GM21447 (cell line): ENCODE data around the gene LLGL1.

Experiments
- ATAC-seq: cut with Tn5 transposase; IDR thresholded peaks from one replicate; pipeline ENCODE4 v1.9.1; 2021; ENCODE audit not compliant: unreplicated experiment

Gene LLGL1

DNA sequence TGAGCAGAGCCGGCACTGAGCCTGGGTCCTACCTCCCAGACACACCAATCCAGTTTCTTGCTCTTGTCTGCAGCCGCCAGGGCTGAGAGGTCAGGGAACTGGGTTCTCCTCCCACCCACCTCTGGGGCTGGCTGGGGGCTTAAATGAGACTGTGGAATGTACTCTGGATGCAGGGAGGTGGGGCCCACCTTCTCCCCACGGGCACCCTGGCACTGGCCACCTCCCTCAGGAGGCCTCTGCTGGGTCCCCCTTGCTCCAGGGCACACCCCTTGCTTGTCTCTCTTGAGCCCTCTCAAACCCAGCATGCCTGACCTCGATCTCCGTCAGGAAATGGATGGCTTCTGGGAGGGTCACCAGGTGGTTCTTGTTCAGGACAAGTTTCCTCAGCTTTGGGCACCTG lies 26.7 kb downstream of the LLGL1 start:
- no peak for ATAC-seq

DNA sequence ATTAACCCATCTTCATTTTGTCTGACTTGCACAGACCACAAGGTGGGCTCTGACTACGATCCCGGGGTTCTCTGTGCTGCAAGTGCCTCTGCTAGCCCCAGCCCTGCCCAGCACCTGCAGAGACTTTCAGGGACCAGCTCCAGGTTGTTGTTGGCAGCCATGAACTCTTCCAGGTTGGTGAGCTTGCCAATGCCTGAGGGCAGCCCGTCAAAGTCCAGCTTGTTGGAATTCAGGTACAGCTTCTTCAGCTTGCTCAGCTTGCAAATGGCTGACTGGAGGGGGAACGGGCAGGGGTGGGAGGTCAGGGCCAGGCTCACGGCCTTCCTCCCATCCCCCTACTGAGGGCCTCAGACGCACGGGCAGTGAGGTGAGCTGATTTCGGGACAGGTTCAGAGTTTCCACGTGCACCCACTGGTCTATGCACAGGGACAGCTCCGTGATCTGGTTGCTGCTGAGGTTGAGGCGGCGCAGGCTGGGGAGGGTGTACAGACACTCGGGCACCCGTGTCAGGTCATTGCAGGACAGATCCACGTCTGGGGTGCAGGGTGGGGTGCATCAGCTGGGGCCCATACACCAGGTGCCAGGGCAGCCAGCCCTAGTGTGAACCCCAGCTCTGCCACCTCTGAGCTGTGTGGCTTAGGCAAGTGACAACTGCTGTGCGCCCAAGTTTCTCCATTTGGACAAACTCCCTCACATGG lies 27.9 kb downstream of the LLGL1 start:
- no peak for ATAC-seq

GRCh38 chr17:18253947-18254821 lies 28.7 kb downstream of the LLGL1 start:
- ATAC-seq: no peak

DNA sequence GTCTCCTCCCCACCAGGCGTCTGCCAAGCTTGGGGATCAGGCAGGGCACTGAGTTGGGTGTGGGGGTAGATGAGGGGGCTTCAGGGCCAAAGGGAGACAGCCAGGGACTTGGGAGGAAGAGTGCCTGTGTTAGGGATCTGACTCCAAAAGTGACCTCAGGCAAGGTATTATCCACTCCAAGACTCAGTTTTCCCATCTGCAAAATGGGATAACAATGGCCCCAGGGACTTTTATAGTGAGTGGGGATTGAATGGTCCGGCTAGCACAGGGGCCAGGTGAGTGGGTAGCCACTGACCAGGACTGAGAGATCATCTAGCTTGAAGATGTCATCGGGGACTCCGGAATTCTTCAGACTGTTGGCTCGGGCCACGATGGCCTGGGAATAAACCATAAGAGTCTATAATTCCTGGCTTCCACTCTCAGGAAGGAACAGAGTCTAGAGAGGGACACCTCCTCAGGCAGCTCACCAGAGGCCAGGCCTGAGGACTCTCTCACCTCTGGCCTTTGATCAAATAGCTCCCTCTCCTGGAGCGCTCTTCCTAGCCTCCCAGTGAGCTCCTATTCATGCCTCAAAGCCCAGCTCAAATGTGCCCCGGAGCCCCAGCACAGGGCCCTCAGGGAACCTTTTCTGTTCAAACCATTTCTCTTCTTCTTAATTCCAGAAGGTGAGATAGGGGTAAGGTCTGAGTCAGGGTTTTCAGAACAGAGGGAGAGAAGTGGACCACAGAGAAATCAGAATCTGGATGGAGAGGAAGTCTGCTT lies 29.6 kb downstream of the LLGL1 start:
- ATAC-seq: no peak

- no peak for ATAC-seq
These were observed 30.9 kb downstream of the LLGL1 start for GRCh38 chr17:18256351-18256750.

DNA sequence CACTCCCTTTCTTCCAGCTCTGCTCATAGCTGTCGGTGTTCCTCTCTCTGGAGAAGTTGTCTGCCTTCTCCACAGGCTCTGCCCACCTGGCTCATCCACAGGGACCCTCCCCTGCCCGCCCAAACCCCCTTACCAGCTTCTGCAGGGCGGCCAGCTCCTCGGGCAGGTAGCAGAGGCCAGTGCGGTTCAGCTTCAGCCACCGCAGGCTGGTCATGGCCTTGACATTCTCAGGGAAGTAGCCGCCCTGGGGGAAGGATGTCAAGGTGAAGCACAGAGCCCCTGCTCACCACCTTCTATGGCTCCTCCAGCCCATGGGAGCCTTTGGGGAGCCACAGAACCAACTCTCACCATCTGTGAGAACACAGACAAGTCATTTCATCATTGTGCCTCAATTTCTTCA lies 31.3 kb downstream of the LLGL1 start:
- no peak for ATAC-seq

- no peak for ATAC-seq
These were observed 32.0 kb downstream of the LLGL1 start for GRCh38 chr17:18257268-18257981.

DNA sequence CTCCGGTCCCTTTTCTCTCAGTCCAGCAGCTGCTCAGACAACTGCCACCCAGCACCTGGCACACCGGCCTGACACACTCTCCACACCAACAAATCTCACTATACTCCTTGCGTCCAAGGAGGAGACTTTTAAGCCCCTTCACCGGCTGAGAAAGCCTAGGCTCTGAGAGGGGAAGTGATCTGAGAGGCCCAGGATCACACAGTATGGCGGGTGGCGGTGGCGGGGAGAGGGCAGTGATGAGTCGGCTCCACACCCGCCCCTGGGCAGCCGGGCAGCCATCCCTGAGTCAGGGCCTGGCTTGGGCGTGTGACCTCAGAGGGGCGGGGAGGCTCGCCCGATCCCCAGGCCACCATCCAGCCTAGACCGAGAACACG lies 32.5 kb downstream of the LLGL1 start:
- no peak for ATAC-seq

DNA sequence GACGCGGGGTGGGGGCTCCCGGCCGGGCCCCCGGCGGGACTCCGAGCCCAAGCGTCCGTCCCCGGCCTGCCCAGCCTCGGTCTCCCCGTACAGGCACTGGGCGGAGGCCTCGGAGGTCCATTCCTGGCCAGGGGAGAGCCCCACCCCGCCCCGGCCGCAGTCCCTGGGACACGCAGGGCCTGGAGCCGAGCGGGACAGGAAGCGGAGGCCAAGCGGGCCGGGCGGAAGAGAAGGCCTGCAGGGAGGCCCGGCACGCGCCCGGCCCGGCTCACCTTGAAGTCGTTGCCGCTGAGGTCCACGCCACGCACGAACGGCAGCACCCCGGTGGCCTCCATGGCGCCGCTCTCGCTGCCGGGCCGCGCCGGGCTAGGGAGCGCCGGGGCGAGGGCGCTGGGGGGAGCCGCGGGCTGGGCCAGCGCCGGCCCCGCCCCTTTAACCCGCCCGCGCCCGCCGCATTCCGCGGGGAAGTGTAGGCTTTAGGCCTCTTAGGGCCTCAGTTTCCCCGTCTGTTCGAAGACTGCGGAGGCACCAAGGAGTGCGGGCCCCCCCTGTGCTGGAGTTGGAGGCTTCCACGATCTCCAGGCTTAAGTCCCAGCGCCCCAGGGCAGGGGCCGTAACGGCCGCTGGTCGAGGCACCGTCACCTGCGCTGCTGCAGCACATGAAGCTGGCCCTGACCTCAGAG lies 33.1 kb downstream of the LLGL1 start, which contains the start of gene FLII:
TSS of gene FLII (minus strand) at position 383 of the 683 bp plus-strand sequence. CDS start at position 335, 48 bp downstream.
- ATAC-seq: no peak

GRCh38 chr17:18259621-18260331 lies 34.3 kb downstream of the LLGL1 start:
- peak; percentile 4 for ATAC-seq

DNA sequence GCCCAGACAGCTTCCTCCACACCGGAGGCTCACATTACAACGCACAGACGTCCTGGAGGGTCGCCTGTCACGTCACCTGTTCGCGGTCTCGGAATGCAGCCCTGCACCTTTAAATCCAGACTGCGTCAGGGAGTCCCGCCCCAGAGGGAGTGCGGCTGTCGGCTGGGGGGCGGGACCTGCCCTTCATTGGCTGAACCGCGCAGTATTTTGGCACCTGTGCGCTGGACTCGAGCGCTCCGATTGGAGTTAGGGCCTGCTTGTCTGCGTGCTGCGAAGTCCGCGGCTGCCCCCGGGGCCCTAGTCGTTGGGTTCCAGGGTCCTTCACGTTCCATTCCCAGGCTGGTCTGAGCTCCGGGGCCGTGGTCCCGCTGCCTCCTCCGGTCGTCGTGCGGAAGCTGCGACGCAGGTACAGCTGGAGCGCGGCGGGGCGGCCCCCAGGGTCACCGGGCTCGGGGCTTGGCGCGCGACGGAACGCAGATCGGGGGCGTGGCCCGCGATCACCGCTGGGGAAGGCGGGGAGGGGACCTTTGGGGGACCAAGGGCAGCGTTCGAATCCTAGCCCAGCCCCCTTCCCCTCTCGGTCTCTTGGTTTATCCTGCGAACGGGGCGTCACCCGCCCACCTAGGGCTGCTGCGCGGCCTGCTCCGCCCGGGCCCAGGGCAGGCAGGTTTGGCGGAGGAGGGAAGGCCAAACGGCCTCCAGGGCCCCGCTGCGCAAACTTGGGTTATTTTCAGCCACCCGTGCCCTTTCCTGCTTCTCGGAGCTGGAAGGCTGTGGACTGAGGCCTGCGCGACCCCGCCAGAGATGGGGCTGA lies 35.1 kb downstream of the LLGL1 start, which contains the start of gene MIEF2:
TSS of gene MIEF2 (plus strand) at position 331 of the 814 bp plus-strand sequence. CDS start 2,059 bp downstream, outside the sequence.
- ATAC-seq: peak; percentile 76

DNA sequence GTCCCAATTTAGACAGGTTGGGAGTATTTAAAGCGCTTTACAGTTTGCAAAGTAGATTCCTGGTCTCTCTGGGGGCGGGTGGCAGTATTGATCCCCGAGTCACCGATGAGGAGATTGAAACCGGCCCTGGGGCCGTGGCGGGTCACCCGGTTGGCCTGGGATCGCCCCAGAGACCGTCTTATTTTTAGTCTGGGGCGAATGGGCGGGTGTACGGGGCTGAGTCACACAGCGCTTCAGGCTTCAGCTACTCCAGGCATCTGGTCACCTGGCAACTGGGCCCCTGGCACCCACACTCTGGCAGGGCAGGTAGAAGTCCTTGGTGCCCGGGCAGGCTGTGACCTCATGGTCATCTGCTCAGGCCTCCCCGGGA lies 35.7 kb downstream of the LLGL1 start:
- ATAC-seq: peak; percentile 9

GRCh38 chr17:18261659-18262058 lies 36.2 kb downstream of the LLGL1 start:
- no peak for ATAC-seq

DNA sequence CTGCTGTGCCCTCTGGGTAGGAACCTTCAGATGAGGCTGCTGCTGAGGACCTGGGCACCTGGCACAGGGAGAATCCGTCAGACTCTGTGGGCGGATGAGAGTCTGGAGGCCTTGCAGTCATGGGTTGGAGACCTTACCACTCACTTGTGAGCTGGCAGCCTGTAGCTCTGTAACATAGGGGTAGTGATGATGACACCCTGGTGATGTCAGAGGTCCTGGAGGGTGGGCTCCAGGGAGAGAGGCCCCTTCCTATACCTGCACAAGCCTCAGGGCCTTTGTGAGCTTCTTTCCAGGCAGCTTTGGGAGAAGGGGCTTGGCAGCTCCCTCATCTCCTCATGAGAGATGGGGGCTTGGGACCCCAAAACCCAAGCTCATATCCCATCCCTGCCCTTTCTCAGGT lies 36.7 kb downstream of the LLGL1 start:
- ATAC-seq: no peak

DNA sequence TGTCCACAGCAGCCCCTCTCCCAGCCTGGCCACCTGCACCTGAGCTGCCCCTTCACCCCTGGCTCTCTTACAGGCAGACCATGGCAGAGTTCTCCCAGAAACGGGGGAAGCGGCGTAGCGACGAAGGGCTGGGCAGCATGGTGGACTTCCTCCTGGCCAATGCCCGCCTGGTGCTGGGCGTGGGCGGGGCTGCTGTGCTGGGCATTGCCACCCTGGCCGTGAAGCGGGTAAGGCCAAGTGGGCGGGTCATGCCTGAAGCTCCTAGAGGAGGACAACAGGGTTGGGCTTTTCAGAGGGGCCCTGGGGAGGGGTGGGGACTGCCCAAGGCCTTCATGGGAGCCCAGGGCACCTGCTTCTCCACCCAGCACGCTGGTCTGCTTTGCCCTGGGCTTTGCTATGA lies 37.2 kb downstream of the LLGL1 start:
- ATAC-seq: no peak

DNA sequence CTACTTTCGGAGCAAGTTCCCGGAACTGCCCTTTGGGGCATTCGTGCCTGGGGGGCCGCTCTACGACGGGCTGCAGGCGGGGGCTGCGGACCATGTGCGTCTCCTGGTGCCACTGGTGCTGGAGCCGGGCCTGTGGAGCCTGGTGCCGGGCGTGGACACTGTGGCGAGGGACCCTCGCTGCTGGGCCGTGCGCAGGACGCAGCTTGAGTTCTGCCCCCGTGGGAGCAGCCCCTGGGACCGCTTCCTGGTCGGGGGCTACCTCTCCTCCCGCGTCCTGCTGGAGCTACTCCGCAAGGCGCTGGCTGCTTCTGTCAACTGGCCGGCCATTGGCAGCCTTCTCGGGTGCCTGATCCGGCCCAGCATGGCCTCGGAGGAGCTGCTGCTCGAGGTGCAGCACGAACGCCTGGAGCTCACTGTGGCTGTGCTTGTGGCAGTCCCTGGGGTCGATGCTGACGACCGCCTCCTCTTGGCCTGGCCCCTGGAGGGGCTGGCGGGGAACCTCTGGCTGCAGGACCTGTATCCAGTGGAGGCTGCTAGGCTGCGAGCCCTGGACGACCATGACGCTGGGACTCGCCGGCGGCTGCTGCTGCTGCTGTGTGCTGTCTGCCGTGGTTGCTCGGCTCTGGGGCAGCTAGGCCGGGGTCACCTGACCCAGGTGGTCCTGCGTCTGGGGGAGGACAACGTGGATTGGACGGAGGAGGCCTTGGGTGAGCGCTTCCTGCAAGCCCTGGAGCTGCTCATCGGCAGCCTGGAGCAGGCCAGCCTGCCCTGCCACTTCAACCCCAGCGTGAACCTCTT lies 38.6 kb downstream of the LLGL1 start:
- ATAC-seq: no peak

GRCh38 chr17:18267366-18267765 lies 41.9 kb downstream of the LLGL1 start:
- ATAC-seq: no peak
